CD4-positive, alpha-beta T cell treated with Interleukin-2 at 100 ng/mL for 4 hours (primary cell): Measurements from ENCODE around the gene MTF1.

Source experiments
- DNase-seq: peaks from one replicate; pipeline ENCODE4 v3.0.0-alpha.2; 2020; ENCODE audit warnings: low spot score

The MTF1 gene

DNA sequence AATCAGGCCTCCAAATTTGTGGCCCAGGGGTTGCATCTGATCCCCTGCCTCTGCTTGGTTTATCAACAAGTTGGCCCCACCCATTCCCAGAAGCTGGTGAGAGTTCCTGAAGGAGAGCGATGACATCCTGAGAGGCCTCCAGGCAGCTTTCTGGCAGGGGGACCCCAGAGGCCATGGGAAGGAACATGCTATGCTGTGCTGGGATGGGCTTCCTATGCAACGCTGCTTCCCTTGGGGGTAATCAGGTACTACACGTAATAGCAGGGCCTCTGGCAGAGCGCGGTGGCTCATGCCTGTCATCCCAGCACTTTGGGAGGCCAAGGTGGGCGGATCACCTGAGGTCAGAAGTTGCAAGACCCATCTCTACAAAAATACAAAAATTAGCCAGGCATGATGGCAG, 8.4 kb upstream of the MTF1 start:
- DNase-seq = no peak

DNA sequence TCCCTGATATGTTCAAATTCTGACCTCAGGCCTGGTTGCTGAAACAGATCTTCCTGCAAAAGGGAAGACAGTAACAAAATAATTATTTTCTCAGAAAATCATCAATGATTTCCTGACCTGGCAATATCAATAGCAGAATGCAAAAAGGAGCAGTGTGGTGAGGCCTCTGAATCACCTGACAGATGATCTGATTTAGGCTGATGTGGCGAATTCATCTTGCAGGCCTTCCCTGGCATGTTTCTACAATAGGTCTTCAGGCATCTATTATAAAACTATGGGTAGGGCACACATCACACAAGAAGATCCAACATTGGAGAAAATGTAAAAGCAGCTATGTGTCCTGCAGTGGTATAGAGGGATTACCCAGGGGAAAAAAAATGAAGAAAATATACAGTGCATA, 7.1 kb upstream of the MTF1 start:
- DNase-seq = no peak

DNA sequence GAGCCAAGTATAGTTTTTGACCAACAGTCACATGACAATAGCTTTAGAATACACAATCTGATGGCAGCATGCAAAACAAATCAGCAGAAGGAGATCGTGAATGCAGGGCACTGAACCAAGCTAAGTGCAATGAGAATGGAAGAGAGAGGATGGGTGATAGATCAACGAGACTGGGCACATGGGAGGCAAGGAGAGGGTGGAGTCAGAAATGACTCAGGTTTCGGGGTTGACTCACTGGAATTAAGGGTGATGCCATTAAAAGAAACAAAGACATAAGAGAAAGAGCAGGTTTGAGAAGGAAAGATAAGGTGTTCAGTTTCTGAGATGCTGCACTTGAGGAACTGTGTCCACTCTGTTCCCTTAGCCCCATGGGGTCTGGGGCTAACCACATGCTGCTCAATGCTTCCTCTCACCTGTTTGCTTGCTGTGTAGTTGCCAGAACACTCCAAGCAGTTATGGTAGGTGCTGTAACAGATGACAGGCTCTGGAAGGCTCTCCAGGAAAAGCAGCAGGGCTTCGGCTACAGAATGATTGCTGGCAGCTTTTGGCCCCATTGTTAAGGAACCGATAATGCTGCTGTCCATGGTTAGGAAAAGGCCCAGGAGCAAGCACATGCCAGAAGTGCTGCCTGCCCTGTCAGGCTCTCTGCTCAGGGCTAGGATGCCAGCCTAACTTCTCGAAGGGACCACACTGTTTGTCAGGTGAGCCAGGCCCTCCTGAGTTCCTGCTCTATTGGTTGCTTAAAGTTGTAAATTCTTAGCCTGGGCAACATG, 6.1 kb upstream of the MTF1 start:
- no peak for DNase-seq

- DNase-seq = no peak
Observed at GRCh38 chr1:37862330-37862729, 2.9 kb upstream of the MTF1 start.

DNA sequence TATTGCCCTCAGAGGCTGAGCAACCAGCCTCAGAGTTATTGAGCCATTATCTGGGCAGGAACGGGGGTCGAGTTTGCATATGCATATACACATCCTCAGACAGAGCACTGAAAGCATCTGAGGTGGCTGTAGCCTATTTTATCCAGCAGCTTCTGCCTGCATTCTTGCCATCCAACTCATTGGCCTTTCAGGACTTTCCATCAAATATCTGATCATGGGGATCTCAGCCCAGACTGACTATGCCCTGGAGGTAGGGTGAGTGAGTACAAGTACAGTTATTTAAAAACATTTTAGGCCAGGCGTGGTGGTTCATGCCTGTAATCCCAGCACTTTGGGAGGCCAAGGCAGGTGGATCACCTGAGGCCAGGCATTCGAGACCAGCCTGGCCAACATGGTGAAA, 1.8 kb upstream of the MTF1 start:
- DNase-seq = no peak

DNA sequence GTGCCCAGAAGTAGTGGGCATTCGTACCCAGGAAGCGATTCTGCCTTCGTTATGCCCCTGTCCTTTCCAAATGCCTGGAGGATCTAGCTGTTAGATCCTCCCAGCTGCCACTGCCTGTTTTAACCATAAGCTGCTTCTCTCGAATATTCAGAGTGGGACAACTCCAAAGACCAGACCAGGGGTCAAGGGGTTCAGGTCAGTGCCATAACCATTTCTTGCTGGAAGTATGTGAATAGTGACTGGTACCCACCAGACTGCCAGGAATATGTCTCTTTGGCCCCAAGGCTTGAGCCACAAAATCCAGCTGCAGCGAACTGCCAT, 914 bp upstream of the MTF1 start:
- no peak for DNase-seq

DNA sequence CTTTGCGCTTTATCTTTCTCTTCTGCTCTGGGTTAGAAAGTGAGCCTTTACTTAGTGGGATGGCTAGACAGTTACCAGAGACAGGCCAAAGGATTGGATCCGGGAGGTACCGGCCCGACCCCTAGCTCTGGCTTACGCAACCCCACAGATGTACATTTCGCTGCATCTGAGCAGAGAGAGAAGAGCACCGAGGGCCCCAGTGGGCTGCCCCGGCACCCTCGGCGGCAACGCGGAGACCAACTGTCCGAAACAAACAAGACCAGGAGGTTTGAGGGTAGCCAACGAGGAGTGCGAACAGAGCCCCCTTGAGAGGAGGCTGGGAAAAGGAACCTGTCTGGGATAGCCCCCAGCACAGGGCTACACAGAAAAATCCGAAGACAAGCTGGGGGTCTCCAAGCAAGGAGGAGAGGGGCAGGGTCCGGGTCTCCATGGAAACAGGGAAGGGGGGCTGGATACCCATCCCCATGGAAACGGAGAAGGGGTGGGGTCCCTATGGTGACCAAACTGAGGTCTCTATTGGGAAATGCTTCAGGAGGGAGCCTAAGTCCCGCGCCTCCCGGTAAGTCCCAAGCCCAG, 373 bp downstream of the MTF1 start:
- no peak for DNase-seq

- DNase-seq = no peak
Observed at GRCh38 chr1:37854406-37854805, 5.0 kb downstream of the MTF1 start.

DNA sequence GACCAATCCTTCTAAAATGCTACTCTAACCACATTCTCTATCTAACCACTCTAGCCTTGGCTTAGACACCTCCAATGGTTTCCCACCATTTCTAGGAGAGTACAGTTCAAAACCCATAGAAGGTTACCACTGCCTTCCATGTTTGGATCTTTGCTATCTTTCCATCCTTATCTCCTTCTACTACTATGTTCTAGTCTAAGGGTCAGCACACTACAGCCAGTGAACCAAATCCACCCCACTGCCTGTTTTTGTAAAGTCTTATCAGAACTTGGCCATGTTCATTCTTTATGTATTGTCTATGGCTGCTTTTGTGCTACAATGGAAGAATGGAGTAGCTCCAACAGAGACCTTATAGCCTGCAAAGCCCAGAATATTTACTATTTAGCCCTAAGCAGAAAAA, 6.2 kb downstream of the MTF1 start:
- DNase-seq = no peak

- DNase-seq = no peak
Observed at GRCh38 chr1:37851782-37852210, 7.6 kb downstream of the MTF1 start.

DNA sequence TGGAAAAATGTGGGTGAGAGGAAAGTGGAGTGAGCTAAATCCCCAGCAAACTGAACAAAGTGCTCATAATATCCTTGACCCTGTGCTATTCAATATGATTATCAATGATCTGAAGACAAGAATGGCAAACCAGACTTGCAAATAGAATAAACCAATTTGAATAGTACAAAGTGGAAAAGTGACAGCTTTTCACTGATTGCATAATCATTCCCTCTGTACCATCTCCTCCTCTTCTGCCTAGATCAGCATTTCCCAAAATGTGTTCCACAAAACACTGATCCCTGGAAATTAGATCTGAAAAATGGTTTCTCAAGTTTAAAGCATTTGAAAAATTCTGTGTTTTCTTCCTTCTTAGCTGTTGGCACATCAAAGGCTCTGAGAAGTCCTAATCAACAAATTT, 8.1 kb downstream of the MTF1 start:
- DNase-seq = no peak

DNA sequence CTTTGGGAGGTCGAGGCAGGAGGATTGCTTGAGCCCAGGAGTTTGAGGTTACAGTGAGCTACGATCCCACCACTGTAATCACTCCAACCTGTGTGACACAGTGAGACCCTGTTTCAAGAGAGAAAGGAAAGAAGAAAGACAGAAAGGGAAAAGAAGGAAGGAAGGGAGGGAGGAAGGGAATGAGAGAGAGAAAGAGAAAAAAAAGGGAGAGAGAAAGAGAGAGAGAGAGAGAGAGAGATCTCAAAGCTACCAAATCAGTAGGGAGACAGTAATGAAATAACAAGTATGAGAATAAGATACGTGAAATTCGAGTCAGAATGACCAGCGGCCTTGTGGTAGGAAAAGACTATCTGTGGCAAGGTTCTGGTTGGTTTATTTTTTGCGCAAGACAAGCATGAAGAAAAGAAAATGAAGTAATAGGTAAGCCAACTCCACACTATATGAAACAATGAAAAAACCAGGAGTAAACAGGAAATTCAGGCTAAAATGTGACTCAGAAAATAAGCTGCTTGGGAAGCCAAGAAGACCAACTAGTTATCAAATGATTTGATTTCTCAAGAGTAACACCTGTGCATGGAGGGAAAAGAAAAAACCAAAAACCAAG, 8.9 kb downstream of the MTF1 start:
- no peak for DNase-seq

DNA sequence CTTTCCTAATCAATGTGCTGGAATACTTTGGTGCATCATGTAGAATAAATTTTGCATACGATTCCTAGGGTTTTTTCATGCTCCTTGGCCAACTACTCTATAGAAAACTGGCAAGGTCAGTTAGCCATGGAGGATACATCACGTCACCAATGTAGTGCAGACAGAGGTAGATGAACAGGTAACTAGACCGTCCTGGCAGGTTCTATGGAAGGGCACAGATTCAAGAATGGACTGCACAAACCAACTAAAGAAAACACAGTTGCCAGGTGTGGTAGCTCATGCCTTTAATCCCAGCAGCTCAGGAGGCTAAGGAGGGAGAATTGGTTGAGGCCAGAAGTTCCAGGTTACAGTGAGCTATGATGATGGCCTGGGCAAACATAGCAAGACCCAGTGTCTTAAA, 9.9 kb downstream of the MTF1 start:
- DNase-seq = no peak

DNA sequence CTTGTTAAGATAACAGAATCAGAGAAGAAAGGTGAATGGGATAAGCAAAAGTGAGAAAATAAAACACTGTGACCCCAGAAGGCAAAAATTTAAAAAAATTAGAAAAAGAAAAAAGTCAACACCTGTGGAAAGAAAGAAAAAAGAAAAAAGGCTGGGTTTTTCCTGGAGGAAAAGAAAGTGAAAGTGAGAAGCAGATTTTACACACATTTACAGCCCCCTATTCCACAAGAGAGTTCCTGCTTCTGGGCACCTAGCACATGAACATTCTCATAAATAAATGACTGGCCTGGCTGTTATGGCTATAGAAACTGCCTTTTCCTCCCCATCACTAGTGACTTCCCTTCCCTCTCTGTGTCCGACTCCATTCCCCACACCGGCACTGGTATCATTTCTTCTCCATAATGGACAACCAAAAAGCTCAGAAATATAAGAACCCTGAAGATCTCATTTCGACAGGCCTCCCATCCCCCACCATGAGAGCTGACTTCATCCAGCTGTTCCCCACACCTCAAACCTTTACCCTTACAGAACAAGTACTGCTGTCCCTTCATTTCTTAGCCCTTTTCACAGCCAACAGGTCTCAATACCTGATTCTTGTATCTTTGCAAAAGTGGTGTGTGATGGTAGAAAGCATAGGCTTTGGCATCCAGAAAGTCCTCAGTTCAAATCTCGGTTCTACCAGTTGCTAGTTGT, 12.6 kb downstream of the MTF1 start:
- no peak for DNase-seq

DNA sequence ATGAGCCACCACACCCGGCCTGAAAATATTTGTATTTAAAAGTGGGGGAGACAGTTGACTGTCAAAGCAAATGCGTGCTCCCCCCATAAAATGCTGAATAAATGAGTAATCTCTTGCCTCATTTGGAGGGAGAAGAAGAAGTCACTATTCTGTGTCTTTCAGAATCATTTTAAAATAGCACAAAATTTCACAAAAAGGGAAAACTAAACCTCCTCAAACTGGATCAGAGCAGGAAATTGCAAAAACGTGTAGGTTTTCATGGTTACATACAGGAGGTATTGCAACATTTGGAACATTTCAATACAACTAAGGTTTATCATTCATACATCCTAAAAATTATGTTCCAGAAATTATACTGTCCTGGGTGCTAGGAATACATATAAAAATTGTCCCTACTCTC, 13.6 kb downstream of the MTF1 start:
- no peak for DNase-seq

DNA sequence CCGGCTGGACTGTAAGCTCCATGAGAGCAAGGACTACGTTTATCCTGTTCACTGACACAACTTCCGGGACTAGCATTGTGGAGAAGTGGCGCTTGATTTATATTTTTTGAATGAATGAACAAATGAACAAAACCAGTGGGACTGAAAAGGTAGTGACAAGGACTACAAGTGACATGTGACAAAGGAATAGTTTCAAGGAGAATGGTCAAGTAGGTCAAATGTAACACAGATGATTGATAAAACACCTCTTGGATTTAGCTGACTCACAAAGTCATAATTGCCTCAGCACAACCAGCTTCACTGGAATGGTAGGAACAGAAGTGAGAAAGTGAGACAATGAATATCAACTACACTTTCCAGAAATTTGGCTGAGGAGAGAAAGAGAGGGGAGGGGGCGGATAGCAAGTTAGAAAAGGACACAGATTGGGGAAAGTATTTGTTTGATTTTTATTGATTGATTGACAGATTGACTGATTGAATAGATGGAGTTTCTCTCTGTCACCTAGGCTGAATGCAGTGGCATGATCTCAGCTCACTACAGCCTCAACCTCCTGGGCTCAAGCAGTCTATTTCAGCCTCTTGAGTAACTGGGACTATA, 14.2 kb downstream of the MTF1 start:
- DNase-seq = no peak

DNA sequence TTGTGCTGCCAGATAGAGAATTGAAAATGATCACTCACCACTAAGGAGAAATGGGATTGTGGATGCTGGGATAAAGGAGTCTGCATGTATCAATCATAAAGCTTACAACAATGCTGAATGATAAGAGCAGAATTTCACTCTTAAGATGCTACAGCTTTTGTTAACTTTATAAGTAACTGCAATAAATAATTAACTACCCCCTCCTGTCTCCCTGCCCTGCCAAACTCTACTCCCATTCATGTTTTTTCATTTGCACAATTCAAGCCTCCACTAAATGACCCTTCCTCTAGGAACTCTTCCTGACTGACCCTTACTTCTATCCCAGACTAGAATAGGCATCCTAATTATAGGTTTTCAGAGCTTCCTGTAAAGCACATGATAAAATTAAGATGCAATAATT, 14.9 kb downstream of the MTF1 start:
- DNase-seq = no peak

GRCh38 chr1:37841652-37842051, 17.7 kb downstream of the MTF1 start:
- no peak for DNase-seq

- DNase-seq = no peak
Observed at GRCh38 chr1:37840711-37841110, 18.7 kb downstream of the MTF1 start.

DNA sequence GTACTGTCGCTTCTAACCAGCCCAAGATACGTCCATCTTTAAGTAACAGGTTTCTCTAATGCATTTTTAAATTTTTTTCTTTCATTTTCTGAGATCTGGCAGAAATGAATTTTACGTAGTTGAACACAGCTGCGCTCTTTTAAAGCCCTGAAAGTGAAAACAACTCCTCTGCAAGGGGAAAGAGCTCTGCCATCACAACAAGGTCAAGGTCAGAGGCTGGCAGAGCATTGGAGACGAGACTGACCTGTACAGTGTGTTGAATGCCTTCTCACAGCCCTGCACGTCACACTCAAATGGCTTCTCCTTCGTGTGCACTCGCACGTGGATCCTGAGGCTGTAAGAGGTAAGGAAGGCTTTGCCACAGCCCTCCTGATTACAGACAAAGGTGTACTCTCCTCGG, 19.7 kb downstream of the MTF1 start:
- DNase-seq = no peak

DNA sequence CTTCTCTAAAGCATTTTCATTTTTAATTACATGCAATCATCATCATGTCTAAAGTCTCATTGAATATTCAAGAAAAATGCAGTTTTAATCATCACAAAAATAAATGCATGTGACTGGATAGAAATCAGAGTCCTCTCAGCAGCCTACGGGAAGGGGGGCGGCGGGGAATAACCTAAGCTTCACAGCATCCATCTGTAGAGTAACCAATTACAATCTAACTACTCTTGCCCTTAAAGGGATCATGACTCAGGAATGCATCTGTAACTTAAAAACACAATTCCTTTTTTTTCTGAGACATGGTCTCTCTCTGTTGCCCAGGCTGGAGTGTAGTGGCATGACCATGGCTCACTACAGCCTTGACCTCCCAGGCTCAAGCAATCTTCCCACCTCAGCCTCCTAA, 22.6 kb downstream of the MTF1 start:
- no peak for DNase-seq

- no peak for DNase-seq
Observed at GRCh38 chr1:37831809-37832208, 27.6 kb downstream of the MTF1 start.

DNA sequence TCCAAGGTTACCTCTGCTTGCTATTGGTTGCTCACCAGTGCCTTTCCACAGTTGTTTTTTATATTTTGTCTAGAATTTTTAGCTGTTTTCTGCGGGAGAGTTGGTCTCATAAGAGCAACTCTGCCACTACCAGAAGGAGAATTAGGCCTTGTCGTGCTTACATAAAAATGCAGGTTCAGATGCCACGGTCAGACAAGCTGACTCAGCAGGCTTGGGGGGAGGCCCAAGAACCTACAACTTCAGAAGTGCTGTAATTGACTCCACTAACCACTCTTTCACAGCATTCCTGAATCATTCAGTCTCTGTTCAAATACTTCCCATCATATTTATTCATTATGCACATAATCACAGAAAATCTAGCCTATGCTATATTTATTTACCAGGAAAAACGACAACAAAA, 28.3 kb downstream of the MTF1 start:
- DNase-seq = no peak
